DOHH2 (cell line): ENCODE data around the gene EGLN2.

Experiments used
- CTCF ChIP-seq: fragments of 200-600 bp; sonication (generic); IDR thresholded peaks from one replicate; pipeline ENCODE4 v1.5.1; 2014; ENCODE audit warnings: antibody characterized with exemption, mild to moderate bottlenecking, low read depth, low read length; ENCODE audit not compliant: poor library complexity, severe bottlenecking
- EZH2phosphoT487 ChIP-seq: fragments of 200-600 bp; sonication (generic); IDR thresholded peaks from 2 replicates; pipeline ENCODE4 v1.6.1; 2017; ENCODE audit warnings: borderline replicate concordance, mild to moderate bottlenecking, antibody characterized with exemption, low read length, moderate library complexity, mixed read lengths

DNA sequence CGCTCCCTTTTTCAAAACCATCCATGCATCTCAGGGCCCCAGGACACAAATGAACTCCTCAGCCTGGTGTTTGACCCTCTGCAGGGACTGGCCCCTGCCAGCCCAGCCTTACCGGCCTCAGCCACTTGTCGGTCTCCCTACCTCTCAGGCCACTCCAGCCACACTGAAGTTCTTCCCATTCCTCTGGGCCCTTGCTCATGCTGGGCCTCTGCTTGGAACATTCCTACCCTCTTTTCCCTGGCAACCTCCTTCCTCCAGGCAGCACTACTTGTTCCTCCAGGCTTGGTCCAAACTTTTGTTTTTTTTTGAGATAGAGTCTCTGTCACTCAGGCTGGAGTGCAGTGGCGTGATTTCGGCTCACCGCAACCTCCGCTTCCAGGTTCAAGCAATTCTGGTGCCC is 7.6 kb upstream of the EGLN2 start:
- TF ChIP-seq CTCF (no peak), EZH2phosphoT487 (no peak)
